Epithelial cell of esophagus (primary cell): ENCODE measurements around the gene PMS2.

Experiments used
- DNase-seq: peaks from one replicate; pipeline ENCODE4 v3.0.0; 2010; ENCODE audit warnings: low read depth
- H3K4me3 ChIP-seq: 2 replicates; pipeline ENCODE4 v1.5.1; 2011; ENCODE audit warnings: mild to moderate bottlenecking, low read length, control low read depth
- CTCF ChIP-seq: IDR thresholded peaks from 2 replicates; pipeline ENCODE4 v1.5.1; 2011; ENCODE audit warnings: low read depth, mild to moderate bottlenecking, low read length, control low read depth, inconsistent platforms; ENCODE audit not compliant: insufficient read depth; ENCODE audit errors: missing control alignments

PMS2 gene

DNA sequence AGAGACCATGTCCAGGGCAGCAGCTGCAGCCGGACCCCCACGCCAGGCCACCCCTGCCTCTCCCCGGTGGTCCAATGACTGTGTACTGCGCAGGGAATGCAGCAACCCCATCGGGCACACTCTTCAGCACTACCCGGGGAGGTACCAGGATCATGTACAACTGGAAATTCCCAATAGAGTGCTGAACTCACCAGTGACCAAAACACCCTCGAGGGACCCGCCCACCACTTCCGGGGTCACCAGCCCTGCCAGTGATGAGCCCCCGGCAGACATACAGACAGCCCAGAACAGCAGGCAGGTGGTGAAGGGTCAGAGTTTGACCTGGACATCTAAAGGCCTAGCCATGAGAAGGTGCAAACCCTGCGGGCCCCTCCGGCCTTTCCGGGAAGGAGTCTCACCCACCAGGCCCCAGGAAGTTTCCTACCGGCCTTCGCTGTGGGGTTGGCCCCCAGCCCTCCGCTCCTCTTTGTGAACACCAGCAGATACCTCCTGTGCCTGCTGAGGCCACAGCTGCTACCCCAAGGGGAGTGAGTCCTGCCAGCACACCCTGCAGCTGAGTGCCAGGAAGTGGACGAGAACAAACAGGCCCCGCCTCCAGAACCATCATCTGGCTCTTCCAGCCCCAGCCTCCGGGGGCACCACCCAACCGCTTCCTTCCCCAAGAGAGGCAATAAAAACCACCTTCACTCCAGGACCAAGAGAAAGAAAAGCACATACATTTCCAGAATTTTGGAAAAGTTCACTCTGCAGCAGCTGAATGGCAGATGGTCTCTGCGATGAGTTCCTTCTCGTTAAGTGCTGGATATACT, 17.4 kb upstream of the PMS2 start:
- DNase-seq = peak; percentile 46

DNA sequence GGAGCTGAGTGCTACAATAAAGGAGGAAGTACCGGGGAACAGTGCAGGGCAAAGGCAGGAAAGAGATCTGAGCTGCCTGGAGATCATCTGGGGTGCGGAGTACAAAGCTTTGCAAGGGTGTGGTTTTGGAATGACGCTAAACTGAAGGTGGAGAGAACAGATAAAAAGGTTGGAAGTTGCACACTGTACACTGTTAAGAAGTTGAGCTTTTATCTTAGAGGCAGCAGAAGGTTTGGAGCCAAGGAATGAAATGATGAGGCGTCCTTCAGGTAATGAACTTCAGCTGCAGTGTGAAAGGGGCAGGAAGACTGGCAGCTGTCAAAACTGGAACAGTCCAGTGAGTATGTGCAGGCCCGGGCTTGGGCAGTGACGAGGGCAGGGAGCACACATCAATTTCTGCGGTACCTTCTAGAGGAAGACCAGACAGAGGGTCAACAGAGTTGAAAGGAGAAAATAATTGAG, 15.2 kb upstream of the PMS2 start:
- TF ChIP-seq CTCF = no peak
- no peak for DNase-seq
- no peak overlapping the region for H3K4me3 ChIP-seq

More for the DNA sequence above, 17.4 kb upstream of the PMS2 start:
- H3K4me3 ChIP-seq = no peak overlapping the region
- TF ChIP-seq CTCF = peak; percentile 28

GRCh38 chr7:6022707-6023106, 13.9 kb upstream of the PMS2 start:
- no peak for DNase-seq
- TF ChIP-seq CTCF = no peak
- no peak overlapping the region for H3K4me3 ChIP-seq

- no peak for TF ChIP-seq CTCF
- H3K4me3 ChIP-seq = no peak overlapping the region
- DNase-seq = no peak
Measured at GRCh38 chr7:6020371-6021286, 11.8 kb upstream of the PMS2 start.

DNA sequence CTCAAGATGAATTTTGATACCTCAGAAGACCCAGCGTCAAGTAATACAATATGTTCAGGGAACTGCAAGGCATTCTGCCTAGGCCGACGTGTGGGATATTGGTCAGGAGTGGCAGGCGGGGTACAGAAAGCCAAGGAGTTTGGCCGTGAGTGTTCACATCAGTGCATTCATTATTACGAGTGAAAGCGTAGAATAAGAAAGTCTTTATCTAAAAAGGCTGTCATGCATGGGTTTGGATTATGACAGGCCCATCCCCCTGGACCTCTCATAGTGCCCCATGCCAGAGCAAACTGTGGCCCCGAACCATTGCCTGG, 7.8 kb upstream of the PMS2 start:
- DNase-seq = no peak
- H3K4me3 ChIP-seq = no peak overlapping the region
- no peak for TF ChIP-seq CTCF

GRCh38 chr7:6015917-6016652, 7.2 kb upstream of the PMS2 start:
- peak; percentile 43 for DNase-seq
- no peak for TF ChIP-seq CTCF
- no peak overlapping the region for H3K4me3 ChIP-seq
